ENCODE data around the gene MYEF2.

Gene MYEF2

GRCh38 chr15:48177766-48178647 is at the start of gene MYEF2:
MYEF2 (minus strand) TSS chr15:48178295; CDS start chr15:48178237, 58 bp downstream.
- DNase-seq, result peak; percentile 77

- no peak for DNase-seq
Measured at GRCh38 chr15:48225771-48226170, 47.7 kb upstream of the MYEF2 start.

GRCh38 chr15:48222627-48223026 is 44.5 kb upstream of the MYEF2 start:
- DNase-seq, result no peak

- no peak for DNase-seq
Measured at GRCh38 chr15:48221885-48222284, 43.8 kb upstream of the MYEF2 start.

- DNase-seq, result no peak
Measured at GRCh38 chr15:48221261-48221660, 43.2 kb upstream of the MYEF2 start.

GRCh38 chr15:48205981-48206380 is 27.9 kb upstream of the MYEF2 start, which contains the start of gene SLC12A1:
SLC12A1 (plus strand) TSS chr15:48206302; CDS start chr15:48207720, 1,418 bp downstream.
- no peak for DNase-seq

GRCh38 chr15:48202068-48202467 is 24.0 kb upstream of the MYEF2 start:
- no peak for DNase-seq

GRCh38 chr15:48191574-48192225 is 13.6 kb upstream of the MYEF2 start, which contains the start of gene CTXN2:
CTXN2 (plus strand) TSS chr15:48191665; CDS start chr15:48201301, 9,636 bp downstream.
- no peak for DNase-seq

GRCh38 chr15:48190932-48191573 is 13.0 kb upstream of the MYEF2 start:
- DNase-seq, result peak; percentile 12

GRCh38 chr15:48186271-48186670 is 8.2 kb upstream of the MYEF2 start:
- no peak for DNase-seq

GRCh38 chr15:48185529-48185928 is 7.4 kb upstream of the MYEF2 start:
- DNase-seq, result no peak

- no peak for DNase-seq
Measured at GRCh38 chr15:48182749-48183148, 4.7 kb upstream of the MYEF2 start.

GRCh38 chr15:48178648-48178931 is 495 bp upstream of the MYEF2 start:
- no peak for DNase-seq

- peak; percentile 46 for DNase-seq
Measured at GRCh38 chr15:48177383-48177765, 721 bp downstream of the MYEF2 start.

- DNase-seq, result no peak
Measured at GRCh38 chr15:48176957-48177356, 1.1 kb downstream of the MYEF2 start.

- no peak for DNase-seq
Measured at GRCh38 chr15:48176112-48176511, 2.0 kb downstream of the MYEF2 start.

GRCh38 chr15:48175126-48175525 is 3.0 kb downstream of the MYEF2 start:
- no peak for DNase-seq

- DNase-seq, result no peak
Measured at GRCh38 chr15:48170981-48171380, 7.1 kb downstream of the MYEF2 start.

- no peak for DNase-seq
Measured at GRCh38 chr15:48168616-48169015, 9.5 kb downstream of the MYEF2 start.

- no peak for DNase-seq
Measured at GRCh38 chr15:48153526-48153925, 24.6 kb downstream of the MYEF2 start.

GRCh38 chr15:48149858-48150257 is 28.2 kb downstream of the MYEF2 start:
- no peak for DNase-seq

- no peak for DNase-seq
Measured at GRCh38 chr15:48147358-48147757, 30.7 kb downstream of the MYEF2 start.

- DNase-seq, result no peak
Measured at GRCh38 chr15:48145923-48146322, 32.2 kb downstream of the MYEF2 start.

GRCh38 chr15:48144889-48145288 is 33.2 kb downstream of the MYEF2 start:
- no peak for DNase-seq

Data from CD4-positive, alpha-beta T cell treated with Interleukin-12 subunit alpha and Interleukin-12 subunit beta, for 1 hour (primary cell).